HEK293 (cell line): ENCODE data around the gene LEP.

Experiments
- GLI4 ChIP-seq: fragments of 450-650 bp; formaldehyde crosslinking; IDR thresholded peaks from 2 replicates; pipeline ENCODE4 v1.5.1; 2016; ENCODE audit warnings: missing biosample characterization, missing genetic modification characterization
- IKZF3 ChIP-seq: fragments of 450-650 bp; IDR thresholded peaks from 2 replicates; pipeline ENCODE4 v1.5.0; 2018; ENCODE audit warnings: missing biosample characterization, mild to moderate bottlenecking, missing genetic modification characterization, moderate library complexity
- KLF1 ChIP-seq: fragments of 450-650 bp; formaldehyde crosslinking; IDR thresholded peaks from 2 replicates; pipeline ENCODE4 v1.5.1; 2016; ENCODE audit warnings: missing biosample characterization, missing genetic modification characterization
- MEIS1 ChIP-seq: sonication (generic); formaldehyde crosslinking; IDR thresholded peaks from 2 replicates; pipeline ENCODE4 v1.8.1; 2022; ENCODE audit warnings: missing genetic modification reagents, mild to moderate bottlenecking, borderline replicate concordance
- PRDM1 ChIP-seq: fragments of 450-650 bp; formaldehyde crosslinking; IDR thresholded peaks from 2 replicates; pipeline ENCODE4; 2016; ENCODE audit warnings: missing biosample characterization, missing genetic modification characterization
- SCRT2 ChIP-seq: fragments of 450-650 bp; formaldehyde crosslinking; IDR thresholded peaks from 2 replicates; pipeline ENCODE4 v1.5.1; 2016; ENCODE audit warnings: missing biosample characterization, missing genetic modification characterization
- SP2 ChIP-seq: fragments of 450-650 bp; formaldehyde crosslinking; IDR thresholded peaks from 2 replicates; pipeline ENCODE4 v1.5.1; 2016; ENCODE audit warnings: missing biosample characterization, missing genetic modification characterization
- TRIM28 ChIP-seq: IDR thresholded peaks from 2 replicates; pipeline ENCODE4 v1.6.1; 2011; ENCODE audit warnings: low read length, control low read depth, borderline replicate concordance
- WT1 ChIP-seq: fragments of 450-650 bp; formaldehyde crosslinking; IDR thresholded peaks from 2 replicates; pipeline ENCODE4 v1.5.1; 2016; ENCODE audit warnings: missing biosample characterization, missing genetic modification characterization
- YY2 ChIP-seq: fragments of 450-650 bp; formaldehyde crosslinking; IDR thresholded peaks from 2 replicates; pipeline ENCODE4 v1.5.1; 2016; ENCODE audit warnings: missing biosample characterization, missing genetic modification characterization
- ZBTB20 ChIP-seq: fragments of 450-650 bp; formaldehyde crosslinking; IDR thresholded peaks from 2 replicates; pipeline ENCODE4 v1.5.1; 2016; ENCODE audit warnings: missing biosample characterization, missing genetic modification characterization
- ZBTB48 ChIP-seq: fragments of 450-650 bp; formaldehyde crosslinking; IDR thresholded peaks from 2 replicates; pipeline ENCODE4 v1.5.1; 2016; ENCODE audit warnings: missing biosample characterization, missing genetic modification characterization
- ZBTB8A ChIP-seq: fragments of 450-650 bp; formaldehyde crosslinking; IDR thresholded peaks from 2 replicates; pipeline ENCODE4 v1.5.1; 2016; ENCODE audit warnings: missing biosample characterization, missing genetic modification characterization
- ZFP41 ChIP-seq: fragments of 450-650 bp; formaldehyde crosslinking; IDR thresholded peaks from 2 replicates; pipeline ENCODE4 v1.5.1; 2016; ENCODE audit warnings: missing biosample characterization, missing genetic modification characterization, borderline replicate concordance
- ZFP69B ChIP-seq: fragments of 450-650 bp; formaldehyde crosslinking; IDR thresholded peaks from 2 replicates; pipeline ENCODE4 v1.5.1; 2016; ENCODE audit warnings: missing biosample characterization, missing genetic modification characterization
- ZNF112 ChIP-seq: fragments of 450-650 bp; formaldehyde crosslinking; IDR thresholded peaks from 2 replicates; pipeline ENCODE4 v1.5.0; 2017; ENCODE audit warnings: missing biosample characterization, missing genetic modification characterization
- ZNF133 ChIP-seq: fragments of 450-650 bp; formaldehyde crosslinking; IDR thresholded peaks from 2 replicates; pipeline ENCODE4 v1.5.1; 2016; ENCODE audit warnings: missing biosample characterization, missing genetic modification characterization
- ZNF140 ChIP-seq: fragments of 450-650 bp; formaldehyde crosslinking; IDR thresholded peaks from 2 replicates; pipeline ENCODE4 v1.5.1; 2016; ENCODE audit warnings: missing biosample characterization, missing genetic modification characterization
- ZNF146 ChIP-seq: fragments of 450-650 bp; formaldehyde crosslinking; IDR thresholded peaks from 2 replicates; pipeline ENCODE4 v1.5.1; 2016; ENCODE audit warnings: missing biosample characterization, missing genetic modification characterization
- ZNF184 ChIP-seq: fragments of 450-650 bp; IDR thresholded peaks from 2 replicates; pipeline ENCODE4 v1.5.1; 2018; ENCODE audit warnings: missing biosample characterization, mild to moderate bottlenecking, missing genetic modification characterization
- ZNF341 ChIP-seq: fragments of 450-650 bp; formaldehyde crosslinking; IDR thresholded peaks from 2 replicates; pipeline ENCODE4; 2016; ENCODE audit warnings: low read depth, missing biosample characterization, missing genetic modification characterization
- ZNF404 ChIP-seq: fragments of 450-650 bp; formaldehyde crosslinking; IDR thresholded peaks from 2 replicates; pipeline ENCODE4 v1.5.1; 2017; ENCODE audit warnings: missing biosample characterization, missing genetic modification characterization
- ZNF544 ChIP-seq: fragments of 450-650 bp; formaldehyde crosslinking; IDR thresholded peaks from 2 replicates; pipeline ENCODE4 v1.5.0; 2017; ENCODE audit warnings: missing biosample characterization, missing genetic modification characterization
- ZNF621 ChIP-seq: fragments of 450-650 bp; formaldehyde crosslinking; IDR thresholded peaks from 2 replicates; pipeline ENCODE4 v1.5.1; 2017; ENCODE audit warnings: missing biosample characterization, missing genetic modification characterization
- ZNF660 ChIP-seq: fragments of 450-650 bp; IDR thresholded peaks from 2 replicates; pipeline ENCODE4 v1.5.1; 2018; ENCODE audit warnings: missing biosample characterization, mild to moderate bottlenecking, missing genetic modification characterization
- ZNF701 ChIP-seq: fragments of 450-650 bp; formaldehyde crosslinking; IDR thresholded peaks from 2 replicates; pipeline ENCODE4 v1.5.1; 2016; ENCODE audit warnings: missing biosample characterization, missing genetic modification characterization
- TF ChIP-seq, protein P1 (sequence below): fragments of 450-650 bp; formaldehyde crosslinking; IDR thresholded peaks from 2 replicates; pipeline ENCODE4 v1.5.1; 2016; ENCODE audit warnings: missing biosample characterization, missing genetic modification characterization
- TF ChIP-seq, protein P2 (sequence below): fragments of 450-650 bp; formaldehyde crosslinking; IDR thresholded peaks from 2 replicates; pipeline ENCODE4 v1.5.1; 2017; ENCODE audit warnings: missing biosample characterization, missing genetic modification characterization
- TF ChIP-seq, protein P3 (sequence below): fragments of 450-650 bp; formaldehyde crosslinking; IDR thresholded peaks from 2 replicates; pipeline ENCODE4 v1.5.1; 2016; ENCODE audit warnings: missing biosample characterization, missing genetic modification characterization
- TF ChIP-seq, protein P4 (sequence below): fragments of 450-650 bp; formaldehyde crosslinking; IDR thresholded peaks from 2 replicates; pipeline ENCODE4 v1.5.1; 2016; ENCODE audit warnings: missing biosample characterization, missing genetic modification characterization
- TF ChIP-seq, protein P5 (sequence below): fragments of 450-650 bp; formaldehyde crosslinking; conservative IDR thresholded peaks from 2 replicates; pipeline ENCODE4 v1.5.1; 2016; ENCODE audit warnings: low read depth, missing biosample characterization, missing genetic modification characterization

The LEP gene

DNA sequence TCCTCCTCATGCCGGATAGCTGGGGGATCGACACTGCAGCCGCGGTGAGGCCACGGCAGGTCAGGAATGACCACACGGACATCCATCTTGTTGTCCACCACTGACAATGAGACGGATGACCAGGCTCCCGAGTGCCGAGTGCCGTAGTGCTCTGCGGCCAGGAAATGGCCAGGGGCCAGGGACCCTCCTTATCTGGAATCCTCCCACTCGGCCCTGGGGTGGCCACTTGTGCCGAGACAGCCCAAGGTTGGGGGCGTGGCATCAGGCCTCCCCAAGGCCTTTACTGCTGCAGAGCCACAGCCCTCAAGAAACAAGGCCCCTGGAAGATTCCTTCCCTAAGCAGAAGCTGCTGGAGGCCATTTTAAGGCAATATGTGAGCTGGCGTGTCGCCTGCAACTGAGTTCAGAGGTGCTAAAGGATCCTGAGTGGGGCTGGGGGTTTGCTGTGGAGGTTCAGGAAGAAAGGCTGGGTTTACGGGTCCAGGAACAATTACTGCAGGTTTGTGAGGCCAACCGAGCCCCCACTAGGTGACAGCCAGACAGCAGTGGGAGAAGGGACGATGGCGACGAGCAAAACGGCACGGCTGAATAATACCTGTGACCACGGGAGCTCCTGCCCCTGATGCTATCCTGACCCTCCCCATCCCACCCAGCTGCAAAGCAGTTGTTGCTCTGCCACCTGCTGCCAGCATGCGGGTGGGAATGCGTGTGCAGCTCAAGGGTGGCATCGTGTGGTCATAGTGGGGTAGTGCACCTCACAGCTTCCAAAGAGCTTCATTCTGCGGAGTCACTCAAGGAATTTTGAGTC lies 31.6 kb upstream of the LEP start (continued):
- TF ChIP-seq ZBTB48 (tag by site-specific recombination) (no peak), YY2 (tag by site-specific recombination) (no peak), ZBTB8A (tag by site-specific recombination) (no peak), GLI4 (tag by site-specific recombination) (no peak), IKZF3 (tag by site-specific recombination) (no peak), ZFP69B (tag by site-specific recombination) (no peak), ZNF184 (no peak), TRIM28 (no peak), MEIS1 (no peak), SP2 (tag by site-specific recombination) (no peak), ZNF146 (tag by site-specific recombination) (no peak), ZNF404 (tag by site-specific recombination) (no peak), KLF1 (tag by site-specific recombination) (no peak), ZNF660 (tag by site-specific recombination) (no peak), WT1 (tag by site-specific recombination) (0 out of 2 replicates have a peak, but pooled peaks have one; percentile 38), ZNF544 (tag by site-specific recombination) (no peak), ZNF112 (tag by site-specific recombination) (no peak), PRDM1 (tag by site-specific recombination) (no peak), ZNF133 (tag by site-specific recombination) (no peak), ZFP41 (tag by site-specific recombination) (no peak), ZNF341 (tag by site-specific recombination) (no peak), SCRT2 (tag by site-specific recombination) (peak; percentile 100), ZNF701 (no peak), ZNF140 (no peak), ZBTB20 (tag by site-specific recombination) (no peak), ZNF621 (tag by site-specific recombination) (no peak)
- TF ChIP-seq, protein P1, sequence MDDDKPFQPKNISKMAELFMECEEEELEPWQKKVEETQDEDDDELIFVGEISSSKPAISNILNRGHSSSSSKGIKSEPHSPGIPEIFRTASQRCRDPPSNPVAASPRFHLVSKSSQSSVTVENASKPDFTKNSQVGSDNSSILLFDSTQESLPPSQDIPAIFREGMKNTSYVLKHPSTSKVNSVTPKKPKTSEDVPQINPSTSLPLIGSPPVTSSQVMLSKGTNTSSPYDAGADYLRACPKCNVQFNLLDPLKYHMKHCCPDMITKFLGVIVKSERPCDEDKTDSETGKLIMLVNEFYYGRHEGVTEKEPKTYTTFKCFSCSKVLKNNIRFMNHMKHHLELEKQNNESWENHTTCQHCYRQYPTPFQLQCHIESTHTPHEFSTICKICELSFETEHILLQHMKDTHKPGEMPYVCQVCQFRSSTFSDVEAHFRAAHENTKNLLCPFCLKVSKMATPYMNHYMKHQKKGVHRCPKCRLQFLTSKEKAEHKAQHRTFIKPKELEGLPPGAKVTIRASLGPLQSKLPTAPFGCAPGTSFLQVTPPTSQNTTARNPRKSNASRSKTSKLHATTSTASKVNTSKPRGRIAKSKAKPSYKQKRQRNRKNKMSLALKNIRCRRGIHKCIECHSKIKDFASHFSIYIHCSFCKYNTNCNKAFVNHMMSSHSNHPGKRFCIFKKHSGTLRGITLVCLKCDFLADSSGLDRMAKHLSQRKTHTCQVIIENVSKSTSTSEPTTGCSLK (tag by site-specific recombination): no peak
- TF ChIP-seq, protein P2, sequence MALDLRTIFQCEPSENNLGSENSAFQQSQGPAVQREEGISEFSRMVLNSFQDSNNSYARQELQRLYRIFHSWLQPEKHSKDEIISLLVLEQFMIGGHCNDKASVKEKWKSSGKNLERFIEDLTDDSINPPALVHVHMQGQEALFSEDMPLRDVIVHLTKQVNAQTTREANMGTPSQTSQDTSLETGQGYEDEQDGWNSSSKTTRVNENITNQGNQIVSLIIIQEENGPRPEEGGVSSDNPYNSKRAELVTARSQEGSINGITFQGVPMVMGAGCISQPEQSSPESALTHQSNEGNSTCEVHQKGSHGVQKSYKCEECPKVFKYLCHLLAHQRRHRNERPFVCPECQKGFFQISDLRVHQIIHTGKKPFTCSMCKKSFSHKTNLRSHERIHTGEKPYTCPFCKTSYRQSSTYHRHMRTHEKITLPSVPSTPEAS (tag by site-specific recombination): no peak
- TF ChIP-seq, protein P3, sequence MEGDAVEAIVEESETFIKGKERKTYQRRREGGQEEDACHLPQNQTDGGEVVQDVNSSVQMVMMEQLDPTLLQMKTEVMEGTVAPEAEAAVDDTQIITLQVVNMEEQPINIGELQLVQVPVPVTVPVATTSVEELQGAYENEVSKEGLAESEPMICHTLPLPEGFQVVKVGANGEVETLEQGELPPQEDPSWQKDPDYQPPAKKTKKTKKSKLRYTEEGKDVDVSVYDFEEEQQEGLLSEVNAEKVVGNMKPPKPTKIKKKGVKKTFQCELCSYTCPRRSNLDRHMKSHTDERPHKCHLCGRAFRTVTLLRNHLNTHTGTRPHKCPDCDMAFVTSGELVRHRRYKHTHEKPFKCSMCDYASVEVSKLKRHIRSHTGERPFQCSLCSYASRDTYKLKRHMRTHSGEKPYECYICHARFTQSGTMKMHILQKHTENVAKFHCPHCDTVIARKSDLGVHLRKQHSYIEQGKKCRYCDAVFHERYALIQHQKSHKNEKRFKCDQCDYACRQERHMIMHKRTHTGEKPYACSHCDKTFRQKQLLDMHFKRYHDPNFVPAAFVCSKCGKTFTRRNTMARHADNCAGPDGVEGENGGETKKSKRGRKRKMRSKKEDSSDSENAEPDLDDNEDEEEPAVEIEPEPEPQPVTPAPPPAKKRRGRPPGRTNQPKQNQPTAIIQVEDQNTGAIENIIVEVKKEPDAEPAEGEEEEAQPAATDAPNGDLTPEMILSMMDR (tag by site-specific recombination): peak; percentile 99
- TF ChIP-seq, protein P4, sequence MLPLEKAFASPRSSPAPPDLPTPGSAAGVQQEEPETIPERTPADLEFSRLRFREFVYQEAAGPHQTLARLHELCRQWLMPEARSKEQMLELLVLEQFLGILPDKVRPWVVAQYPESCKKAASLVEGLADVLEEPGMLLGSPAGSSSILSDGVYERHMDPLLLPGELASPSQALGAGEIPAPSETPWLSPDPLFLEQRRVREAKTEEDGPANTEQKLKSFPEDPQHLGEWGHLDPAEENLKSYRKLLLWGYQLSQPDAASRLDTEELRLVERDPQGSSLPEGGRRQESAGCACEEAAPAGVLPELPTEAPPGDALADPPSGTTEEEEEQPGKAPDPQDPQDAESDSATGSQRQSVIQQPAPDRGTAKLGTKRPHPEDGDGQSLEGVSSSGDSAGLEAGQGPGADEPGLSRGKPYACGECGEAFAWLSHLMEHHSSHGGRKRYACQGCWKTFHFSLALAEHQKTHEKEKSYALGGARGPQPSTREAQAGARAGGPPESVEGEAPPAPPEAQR: no peak
- TF ChIP-seq, protein P5, sequence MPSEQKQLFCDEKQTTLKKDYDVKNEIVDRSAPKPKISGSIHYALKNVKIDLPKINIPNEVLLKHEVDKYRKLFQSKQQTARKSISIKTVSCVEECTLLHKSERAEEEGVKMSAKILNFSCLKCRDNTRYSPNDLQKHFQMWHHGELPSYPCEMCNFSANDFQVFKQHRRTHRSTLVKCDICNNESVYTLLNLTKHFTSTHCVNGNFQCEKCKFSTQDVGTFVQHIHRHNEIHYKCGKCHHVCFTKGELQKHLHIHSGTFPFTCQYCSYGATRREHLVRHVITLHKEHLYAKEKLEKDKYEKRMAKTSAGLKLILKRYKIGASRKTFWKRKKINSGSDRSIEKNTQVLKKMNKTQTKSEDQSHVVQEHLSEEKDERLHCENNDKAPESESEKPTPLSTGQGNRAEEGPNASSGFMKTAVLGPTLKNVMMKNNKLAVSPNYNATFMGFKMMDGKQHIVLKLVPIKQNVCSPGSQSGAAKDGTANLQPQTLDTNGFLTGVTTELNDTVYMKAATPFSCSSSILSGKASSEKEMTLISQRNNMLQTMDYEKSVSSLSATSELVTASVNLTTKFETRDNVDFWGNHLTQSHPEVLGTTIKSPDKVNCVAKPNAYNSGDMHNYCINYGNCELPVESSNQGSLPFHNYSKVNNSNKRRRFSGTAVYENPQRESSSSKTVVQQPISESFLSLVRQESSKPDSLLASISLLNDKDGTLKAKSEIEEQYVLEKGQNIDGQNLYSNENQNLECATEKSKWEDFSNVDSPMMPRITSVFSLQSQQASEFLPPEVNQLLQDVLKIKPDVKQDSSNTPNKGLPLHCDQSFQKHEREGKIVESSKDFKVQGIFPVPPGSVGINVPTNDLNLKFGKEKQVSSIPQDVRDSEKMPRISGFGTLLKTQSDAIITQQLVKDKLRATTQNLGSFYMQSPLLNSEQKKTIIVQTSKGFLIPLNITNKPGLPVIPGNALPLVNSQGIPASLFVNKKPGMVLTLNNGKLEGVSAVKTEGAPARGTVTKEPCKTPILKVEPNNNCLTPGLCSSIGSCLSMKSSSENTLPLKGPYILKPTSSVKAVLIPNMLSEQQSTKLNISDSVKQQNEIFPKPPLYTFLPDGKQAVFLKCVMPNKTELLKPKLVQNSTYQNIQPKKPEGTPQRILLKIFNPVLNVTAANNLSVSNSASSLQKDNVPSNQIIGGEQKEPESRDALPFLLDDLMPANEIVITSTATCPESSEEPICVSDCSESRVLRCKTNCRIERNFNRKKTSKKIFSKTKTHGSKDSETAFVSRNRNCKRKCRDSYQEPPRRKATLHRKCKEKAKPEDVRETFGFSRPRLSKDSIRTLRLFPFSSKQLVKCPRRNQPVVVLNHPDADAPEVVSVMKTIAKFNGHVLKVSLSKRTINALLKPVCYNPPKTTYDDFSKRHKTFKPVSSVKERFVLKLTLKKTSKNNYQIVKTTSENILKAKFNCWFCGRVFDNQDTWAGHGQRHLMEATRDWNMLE: no peak
